ENCODE results near the gene NDST1. TPM values are rescaled to one million over a fixed set of nuclear protein-coding genes. Genes with fewer than 3 reads are reported as not detected.

Gene NDST1
- total RNA-seq, 4 donors from 2014 or later: 45.4 to 86.5 (median 81.2) TPM

GRCh38 chr5:150506571-150507473 lies 1.1 kb upstream of the NDST1 start:
- no peak for DNase-seq (ENCODE audit: low spot score)
- TF ChIP-seq CTCF (IDR thresholded peaks at IDR 0.05): no peak
- ATAC-seq (ENCODE audit: low FRiP score): no peak

GRCh38 chr5:150508277-150508640 lies 328 bp downstream of the NDST1 start:
- TF ChIP-seq CTCF (IDR thresholded peaks at IDR 0.05): no peak
- DNase-seq (ENCODE audit: low spot score) (no peak), ATAC-seq (ENCODE audit: low FRiP score) (no peak)

- DNase-seq (ENCODE audit: low spot score) (no peak), ATAC-seq (ENCODE audit: low FRiP score) (no peak)
- TF ChIP-seq CTCF (IDR thresholded peaks at IDR 0.05): no peak
Observed at GRCh38 chr5:150508828-150509227, 897 bp downstream of the NDST1 start.

GRCh38 chr5:150509992-150510391 lies 2.1 kb downstream of the NDST1 start:
- ATAC-seq (ENCODE audit: low FRiP score): no peak
- no peak for TF ChIP-seq CTCF (IDR thresholded peaks at IDR 0.05)

GRCh38 chr5:150510460-150511263 lies 2.7 kb downstream of the NDST1 start:
- DNase-seq (ENCODE audit: low spot score): no peak
- no peak for TF ChIP-seq CTCF (IDR thresholded peaks at IDR 0.05)
- ATAC-seq (ENCODE audit: low FRiP score): no peak

More at GRCh38 chr5:150509992-150510391, 2.1 kb downstream of the NDST1 start:
- no peak for DNase-seq (ENCODE audit: low spot score)

GRCh38 chr5:150511578-150512367 lies 3.8 kb downstream of the NDST1 start:
- no peak for TF ChIP-seq CTCF (IDR thresholded peaks at IDR 0.05)
- ATAC-seq (ENCODE audit: low FRiP score) (peak; percentile 15), DNase-seq (ENCODE audit: low spot score) (no peak)

Measured in omental fat pad (tissue), 4 donors.